HG03060 (cell line): Measurements from ENCODE around the gene HSPA2.

Source experiments
- ATAC-seq: cut with Tn5 transposase; IDR thresholded peaks from one replicate; pipeline ENCODE4 v1.9.1; 2021; ENCODE audit warnings: low read depth, moderate number of reproducible peaks; ENCODE audit not compliant: unreplicated experiment

Gene HSPA2

DNA sequence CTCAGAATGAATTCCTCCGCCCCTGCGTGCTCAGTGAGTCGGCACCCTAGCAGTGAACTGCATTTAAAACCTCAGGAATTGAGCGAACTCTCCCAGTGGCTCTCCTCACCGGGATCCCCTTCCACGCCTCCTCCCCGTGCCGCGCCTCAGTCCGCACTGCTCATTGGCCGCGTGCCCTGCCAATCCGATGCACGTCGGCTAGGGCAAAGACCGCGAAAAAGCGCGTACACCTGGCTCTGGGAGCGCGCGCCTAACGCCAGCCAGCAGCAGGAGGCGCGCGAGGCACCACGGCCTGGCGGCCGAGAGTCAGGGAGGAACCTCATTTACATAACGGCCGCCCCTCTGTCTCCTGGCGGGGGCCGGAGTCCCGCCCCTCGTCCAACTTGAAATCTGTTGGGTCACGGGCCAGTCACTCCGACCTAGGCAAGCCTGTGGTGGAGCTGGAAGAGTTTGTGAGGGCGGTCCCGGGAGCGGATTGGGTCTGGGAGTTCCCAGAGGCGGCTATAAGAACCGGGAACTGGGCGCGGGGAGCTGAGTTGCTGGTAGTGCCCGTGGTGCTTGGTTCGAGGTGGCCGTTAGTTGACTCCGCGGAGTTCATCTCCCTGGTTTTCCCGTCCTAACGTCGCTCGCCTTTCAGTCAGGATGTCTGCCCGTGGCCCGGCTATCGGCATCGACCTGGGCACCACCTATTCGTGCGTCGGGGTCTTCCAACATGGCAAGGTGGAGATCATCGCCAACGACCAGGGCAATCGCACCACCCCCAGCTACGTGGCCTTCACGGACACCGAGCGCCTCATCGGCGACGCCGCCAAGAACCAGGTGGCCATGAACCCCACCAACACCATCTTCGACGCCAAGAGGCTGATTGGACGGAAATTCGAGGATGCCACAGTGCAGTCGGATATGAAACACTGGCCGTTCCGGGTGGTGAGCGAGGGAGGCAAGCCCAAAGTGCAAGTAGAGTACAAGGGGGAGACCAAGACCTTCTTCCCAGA is at the start of gene HSPA2:
Gene HSPA2 (plus strand): TSS at position 534 of the 995 bp plus-strand sequence. CDS start 109 bp downstream, at position 643.
- ATAC-seq: peak; percentile 87

DNA sequence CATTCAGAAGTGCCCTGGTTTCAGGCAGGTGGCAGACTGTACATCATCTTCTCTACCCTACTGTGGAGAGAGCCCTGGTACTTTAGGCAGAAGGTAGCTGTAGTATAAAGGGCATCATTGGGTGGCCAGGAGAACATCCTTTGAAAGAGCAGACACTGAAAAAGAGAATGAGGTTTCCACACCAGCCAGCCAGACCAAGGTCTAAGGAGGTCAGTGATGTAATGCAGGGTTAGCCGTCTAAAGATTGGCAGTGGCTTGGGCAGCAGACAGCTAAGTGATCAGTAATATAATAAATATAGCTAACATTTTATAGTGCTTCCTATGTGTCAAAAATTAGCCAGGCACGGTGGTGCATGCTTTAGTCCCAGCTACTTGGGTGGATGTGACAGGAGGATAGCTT is 48.9 kb upstream of the HSPA2 start:
- ATAC-seq: no peak

DNA sequence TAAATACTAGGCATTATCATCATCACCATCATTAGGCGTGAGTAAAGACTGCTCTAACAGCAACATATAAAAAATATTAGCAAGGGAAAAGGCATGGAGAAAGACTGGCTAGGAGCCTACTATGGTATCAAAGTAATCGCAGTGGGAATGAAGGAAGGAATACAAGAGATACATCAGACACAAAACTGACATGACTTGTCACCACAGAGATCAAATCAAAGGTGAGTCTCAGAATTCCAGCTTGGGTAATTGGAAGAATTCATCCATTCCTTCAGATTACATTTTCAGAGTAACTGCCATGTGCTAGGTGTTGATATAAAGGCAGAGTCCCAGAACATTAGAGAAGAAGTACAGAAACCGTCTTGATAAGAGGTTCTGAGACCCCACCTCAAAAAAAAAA is 47.1 kb upstream of the HSPA2 start:
- ATAC-seq: no peak

DNA sequence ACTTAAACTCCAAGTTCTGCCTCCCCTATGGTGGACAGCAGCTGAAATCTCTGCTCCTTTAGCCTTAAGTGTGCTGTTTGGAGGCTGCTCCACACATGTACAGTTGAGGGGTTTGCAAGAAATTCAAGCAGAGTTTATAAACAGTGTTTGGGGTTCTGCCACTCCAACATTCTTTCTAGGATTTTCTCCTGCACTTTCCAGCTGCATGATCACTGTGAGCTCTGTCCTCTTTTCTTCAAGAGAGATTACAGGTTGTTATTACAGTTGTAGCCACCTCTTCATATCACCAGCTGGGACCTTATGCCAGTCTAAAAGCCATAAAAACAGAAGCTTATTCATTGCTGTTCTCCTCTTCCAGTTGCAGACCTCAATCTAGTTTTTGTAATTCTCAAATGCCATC is 45.3 kb upstream of the HSPA2 start:
- no peak for ATAC-seq

DNA sequence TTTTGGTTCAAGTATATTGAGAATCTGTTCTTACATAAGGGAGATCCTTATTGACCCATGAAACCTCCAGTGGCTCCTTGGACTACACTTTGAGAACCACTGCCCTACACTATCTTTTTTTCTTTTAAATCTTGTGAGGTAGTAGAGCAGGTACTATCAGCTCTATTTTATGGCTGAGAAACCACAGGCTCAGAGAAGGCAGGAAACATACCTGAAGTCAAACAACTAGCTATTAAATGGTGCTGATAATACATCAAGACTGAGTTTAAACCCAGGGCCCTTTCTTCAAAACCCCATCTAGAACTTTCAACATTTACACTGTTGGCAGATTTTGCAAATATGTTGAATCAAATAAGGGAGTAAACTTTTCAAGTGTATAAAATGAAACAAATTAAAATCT is 43.8 kb upstream of the HSPA2 start:
- no peak for ATAC-seq

DNA sequence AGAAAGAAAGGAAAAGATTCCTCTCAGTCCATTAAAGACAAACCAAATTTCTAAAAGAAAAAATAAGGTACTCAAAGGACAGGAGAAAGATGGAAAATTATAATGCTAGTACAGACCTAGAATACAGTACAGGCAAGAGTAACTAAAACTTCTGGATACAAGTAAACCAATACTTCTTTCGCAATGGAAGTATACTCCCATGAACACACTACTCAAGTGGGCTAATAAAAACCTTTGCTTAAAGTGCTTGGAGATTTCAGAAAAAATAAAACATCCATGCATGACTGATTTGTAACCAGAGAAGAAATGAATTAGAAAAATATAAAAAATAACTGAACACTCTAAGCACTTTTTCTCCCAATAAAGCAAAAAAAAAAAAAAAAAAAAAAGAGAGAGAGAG is 40.5 kb upstream of the HSPA2 start:
- ATAC-seq: no peak

DNA sequence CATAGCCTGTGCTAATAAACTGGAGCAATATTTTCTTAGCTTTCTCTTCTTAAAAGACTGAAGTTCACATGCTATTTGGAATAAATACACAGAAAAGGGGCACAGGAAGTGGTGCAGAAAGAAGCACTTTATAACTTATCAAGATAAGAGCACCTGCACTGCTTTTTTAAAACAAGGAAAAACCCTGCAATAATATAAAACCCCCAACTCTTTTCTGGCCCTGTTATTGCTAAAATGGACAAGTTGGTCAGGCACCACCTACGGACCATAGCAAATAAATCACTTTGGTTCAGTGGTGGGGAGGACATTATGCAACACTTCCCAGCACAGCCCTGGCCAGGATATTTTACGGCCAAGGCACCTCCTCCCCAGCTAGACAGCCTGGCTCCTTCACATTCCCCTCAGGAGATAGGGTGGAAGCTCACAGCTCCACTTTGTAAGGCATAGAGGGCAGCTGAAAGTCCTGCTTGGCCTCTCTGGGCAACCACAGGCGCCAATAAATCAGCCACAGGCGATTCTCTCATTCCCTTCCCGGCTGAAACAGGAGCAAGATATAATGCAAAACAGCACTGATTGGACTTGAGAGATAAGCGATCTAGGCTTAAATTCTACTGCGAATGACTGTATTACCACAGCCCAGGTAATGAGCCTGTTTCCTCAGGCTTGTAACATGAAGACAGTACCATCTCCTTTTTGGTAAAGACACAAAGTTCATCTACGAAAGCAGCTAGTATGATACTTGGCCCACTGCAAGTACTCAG is 39.0 kb upstream of the HSPA2 start:
- no peak for ATAC-seq

DNA sequence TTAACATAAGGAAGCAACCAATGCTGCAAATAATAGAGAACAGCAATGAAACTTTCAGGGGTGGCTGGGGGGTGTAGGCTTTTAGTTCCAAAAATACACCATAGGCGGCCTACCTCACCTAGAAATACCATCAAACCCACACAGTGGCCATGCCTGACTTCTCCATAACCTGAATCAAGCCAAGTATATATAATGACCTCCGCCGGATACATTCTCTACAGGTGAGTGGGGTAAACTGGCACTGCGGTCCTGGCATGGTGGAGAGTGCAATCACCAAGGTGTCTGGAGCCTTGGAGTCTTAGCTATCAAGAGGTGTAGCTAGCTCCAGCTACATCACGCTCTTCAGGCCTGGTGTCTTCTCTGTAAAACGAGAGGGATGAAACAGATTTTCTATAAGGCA is 38.1 kb upstream of the HSPA2 start:
- no peak for ATAC-seq

DNA sequence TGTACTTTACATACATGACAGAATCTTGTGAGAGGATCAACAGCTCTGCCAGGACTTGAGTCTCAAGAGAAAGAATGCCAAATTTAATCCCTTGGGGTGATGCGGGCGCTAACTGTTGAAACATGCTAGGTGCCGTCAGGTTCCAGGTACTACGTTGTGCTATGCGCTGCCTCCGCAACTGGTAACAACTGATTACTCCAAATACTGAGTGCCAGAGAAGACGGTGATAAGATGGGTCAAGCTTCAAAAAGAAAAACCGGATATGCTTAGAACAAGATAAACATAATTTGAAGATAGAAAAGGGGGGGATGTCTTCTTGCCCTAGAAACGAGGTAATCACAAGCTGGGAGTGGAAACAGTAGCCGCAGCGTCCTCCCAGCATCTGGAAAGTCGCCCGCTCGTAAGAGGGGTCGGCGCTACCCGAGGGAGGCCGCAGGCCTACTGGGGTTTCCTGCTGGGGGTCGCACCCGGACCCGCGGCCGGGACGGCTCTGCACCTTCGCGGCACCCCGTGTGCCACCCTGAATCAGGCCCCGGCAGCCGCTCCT is 37.6 kb upstream of the HSPA2 start:
- no peak for ATAC-seq

DNA sequence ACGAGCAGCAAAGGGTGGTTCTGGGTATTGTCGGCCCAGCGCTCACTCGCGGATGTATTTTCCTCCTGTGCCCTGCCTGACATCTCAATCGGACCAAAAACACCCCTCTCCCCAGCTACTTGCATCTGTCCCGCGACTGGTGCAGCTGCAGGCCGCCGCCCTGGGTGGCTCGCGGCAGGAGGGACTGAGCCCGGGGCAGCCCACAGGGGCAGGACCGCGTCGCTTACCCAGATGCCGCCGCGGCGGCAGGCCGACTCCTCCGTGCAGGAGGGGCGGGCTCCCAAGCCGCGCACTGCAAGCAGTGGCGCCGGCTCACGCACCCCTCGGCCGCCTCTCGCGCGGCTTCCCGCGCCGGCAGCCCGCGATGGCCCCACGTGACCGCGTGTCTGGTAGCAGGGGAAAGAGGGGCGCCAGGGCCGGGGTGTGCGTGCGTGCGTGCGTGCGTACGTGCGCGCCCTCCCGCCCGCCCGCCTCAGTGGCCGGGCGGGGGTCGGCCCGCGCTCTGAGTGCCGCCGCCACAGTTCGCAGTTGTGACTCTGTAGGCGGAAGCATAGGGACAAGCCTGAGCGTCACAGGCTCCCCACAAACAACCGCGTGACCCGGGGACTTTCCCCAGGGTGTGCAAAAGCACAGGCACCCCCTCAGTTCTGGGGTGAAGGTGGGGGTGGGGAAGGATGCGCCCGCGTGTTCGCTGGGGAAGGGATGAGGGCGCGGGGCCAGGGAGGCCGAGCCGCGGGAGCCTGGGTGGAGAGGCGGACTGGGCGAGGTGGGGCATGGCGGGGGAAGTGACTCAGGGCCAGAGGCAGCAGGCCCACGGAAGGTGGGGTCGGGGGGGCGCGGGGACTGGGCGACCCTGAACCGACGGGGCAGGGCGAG is 36.9 kb upstream of the HSPA2 start, which contains the start of gene ZBTB25:
Gene ZBTB25 (minus strand): TSS at position 405 of the 876 bp plus-strand sequence. CDS start 13,305 bp downstream, outside the sequence.
- peak; percentile 53 for ATAC-seq

DNA sequence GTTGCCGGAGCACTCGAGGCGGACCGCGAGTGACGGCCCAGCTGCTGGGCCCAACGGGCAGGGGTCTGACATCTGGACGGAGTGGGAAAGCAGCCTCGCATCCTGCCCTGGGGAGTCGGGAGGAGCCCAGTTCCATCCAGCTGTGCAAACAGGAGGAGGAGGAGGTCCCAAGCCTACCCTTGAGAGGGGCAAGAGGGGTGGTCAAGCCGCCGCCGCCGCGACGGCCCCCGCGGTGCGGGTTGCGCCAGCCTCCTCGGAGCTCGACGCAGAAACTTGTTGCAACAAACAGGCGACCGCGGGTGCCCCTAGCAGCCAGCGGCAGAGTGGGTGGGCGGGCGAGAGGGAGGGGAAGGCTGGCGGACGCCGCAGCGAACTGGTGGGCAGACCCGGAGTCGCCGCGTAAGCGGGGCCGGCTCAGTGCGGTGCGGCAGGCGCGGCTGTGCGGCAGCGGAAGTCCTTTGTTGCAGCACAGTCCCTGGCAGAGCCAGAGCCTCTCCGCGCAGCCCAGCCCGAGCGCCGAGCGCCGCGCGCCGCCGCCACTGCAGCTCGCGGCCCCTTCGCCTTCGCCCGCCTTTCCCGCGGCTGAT is 36.1 kb upstream of the HSPA2 start, which contains the start of gene ZBTB1:
Gene ZBTB1 (plus strand): TSS at position 461 of the 587 bp plus-strand sequence. CDS start 16,735 bp downstream, outside the sequence.
- ATAC-seq: no peak

DNA sequence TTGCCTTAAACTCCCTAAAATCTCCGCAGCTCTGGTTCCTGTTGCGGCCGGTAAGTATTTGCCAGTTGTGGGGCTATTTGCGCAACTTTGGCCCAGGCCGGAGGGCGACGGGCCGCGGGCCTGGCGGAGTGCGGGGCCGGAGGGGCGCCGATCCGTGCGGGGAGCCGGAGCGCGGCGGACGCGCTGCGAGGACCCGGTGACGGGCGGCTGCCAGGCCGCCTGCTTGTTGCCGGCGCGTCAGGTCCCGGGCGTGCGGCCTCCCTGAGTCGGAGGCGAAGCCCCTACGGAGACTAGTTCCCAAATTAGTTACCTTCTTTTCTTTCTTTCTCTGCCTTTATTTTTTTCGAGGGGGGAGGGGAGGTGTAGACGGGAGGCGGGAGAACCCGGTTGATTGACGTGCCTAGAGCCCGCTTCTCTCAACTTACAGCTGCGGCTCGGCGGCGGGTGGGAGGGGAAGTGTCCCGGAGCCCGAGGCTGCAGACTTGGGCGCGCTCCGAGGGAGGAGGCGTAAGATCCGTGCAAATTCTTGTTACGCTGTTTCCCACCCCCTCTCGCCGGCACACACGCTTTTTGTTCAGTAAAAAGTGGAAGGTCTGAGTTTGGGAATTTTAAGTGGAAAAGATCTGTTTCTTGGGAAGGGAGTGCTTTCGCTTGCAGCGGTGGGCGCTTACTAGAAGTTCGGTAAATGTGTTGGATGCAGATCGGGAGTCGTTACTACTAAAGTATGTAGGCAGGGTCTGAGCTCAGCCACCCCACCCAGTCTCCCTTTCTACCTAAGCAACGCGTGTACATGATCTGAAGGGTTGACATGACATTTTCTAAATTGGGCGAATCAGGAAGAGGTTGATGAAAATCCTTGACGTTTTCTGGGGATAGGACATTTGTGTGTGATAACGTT is 35.4 kb upstream of the HSPA2 start:
- no peak for ATAC-seq

DNA sequence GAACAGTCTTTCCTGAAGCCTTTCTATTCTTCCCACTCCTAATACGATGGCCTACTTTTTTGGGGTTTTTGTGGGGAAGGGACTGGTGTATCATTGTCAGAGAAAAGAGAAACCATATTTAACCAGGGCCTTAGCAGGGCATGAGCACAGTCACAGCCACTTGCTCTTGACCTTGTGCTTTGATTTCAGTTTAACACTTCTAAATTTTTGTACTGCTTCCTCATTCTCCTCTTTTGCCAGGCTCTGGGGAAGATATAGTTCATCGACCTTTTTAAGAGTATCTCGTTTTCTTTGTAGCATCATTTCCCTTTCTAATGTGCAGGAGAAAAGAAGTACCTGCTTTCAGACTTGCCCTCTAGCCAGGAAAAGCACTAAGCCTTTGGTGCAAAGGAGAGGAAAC is 33.8 kb upstream of the HSPA2 start:
- no peak for ATAC-seq

DNA sequence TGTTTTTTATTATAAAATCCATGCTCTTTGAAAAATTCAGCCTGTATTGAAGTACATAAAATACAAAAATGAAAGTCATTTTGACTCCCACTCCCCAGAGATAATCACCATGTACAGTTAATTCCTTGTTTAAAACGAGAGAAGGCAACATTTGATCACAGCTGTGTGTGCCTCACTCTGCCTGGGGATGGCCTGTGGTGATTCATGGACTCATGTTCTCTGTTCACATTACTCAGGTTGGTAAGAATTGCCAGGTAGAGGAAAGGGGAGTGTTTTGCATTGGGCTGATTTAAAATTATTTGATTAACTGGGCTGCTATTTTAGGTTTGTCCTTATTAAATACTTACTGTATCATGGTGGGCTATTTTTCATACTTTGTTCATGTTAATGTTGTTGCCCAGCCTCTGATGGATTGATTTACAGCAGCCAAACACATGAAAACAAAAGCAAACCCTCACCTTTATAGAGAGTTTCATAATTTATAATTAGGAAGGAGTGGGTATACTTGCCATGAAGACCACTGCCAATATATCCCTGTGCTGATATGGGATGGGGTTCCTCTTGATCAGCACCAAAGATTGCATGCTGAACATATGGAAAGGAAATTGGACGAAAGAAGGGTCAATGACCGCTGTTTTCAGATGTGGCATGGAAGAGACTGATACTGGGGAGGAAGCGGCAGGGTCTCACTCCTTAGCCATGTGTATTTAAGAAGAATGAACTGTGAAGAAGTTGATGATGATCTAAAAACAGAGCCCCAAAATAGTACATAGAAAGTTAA is 33.0 kb upstream of the HSPA2 start:
- no peak for ATAC-seq

DNA sequence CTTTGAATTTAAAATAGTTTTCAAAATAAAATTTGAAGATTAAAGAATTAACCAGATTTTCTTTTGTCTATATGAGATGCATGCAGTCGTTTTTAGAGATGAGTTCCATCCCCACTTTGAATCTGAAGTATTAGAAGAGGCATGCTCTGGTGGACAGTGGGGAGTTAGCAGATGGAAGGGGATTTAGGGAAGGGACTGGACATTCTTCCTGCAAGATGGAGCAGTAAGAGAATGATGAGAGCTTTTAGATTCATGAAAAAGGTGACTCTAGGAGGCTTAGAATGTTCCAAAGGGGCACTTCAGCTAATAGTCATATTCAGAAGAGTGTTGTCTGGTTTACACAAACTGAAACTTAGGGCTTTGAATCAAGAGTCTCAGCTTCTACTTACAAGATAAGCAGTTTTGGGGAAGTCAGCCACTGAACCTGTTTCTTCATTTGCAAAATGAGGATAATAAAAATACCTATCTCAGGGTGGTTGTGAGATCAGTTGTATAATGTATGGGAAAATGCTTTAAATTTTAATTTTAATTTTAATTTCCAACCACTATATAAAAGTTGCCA is 32.2 kb upstream of the HSPA2 start:
- ATAC-seq: no peak

DNA sequence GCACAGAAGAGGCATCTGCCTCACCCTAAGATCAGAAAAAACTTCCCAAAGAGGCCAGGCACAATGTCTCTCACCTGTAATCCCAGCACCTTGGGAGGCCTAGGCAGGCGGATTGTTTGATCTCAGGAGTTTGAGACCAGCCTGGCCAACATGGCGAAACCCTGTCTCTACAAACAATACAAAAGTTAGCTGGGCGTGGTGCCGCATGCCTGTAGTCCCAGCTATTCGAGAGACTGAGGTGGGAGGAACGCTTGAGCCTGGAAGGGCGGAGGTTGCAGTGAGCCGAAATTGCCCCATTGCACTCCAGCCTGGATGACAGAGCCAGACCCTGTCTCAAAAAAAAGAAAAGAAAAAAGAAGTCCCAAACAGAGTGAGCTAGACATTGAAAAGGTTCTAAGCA is 31.5 kb upstream of the HSPA2 start:
- ATAC-seq: no peak

DNA sequence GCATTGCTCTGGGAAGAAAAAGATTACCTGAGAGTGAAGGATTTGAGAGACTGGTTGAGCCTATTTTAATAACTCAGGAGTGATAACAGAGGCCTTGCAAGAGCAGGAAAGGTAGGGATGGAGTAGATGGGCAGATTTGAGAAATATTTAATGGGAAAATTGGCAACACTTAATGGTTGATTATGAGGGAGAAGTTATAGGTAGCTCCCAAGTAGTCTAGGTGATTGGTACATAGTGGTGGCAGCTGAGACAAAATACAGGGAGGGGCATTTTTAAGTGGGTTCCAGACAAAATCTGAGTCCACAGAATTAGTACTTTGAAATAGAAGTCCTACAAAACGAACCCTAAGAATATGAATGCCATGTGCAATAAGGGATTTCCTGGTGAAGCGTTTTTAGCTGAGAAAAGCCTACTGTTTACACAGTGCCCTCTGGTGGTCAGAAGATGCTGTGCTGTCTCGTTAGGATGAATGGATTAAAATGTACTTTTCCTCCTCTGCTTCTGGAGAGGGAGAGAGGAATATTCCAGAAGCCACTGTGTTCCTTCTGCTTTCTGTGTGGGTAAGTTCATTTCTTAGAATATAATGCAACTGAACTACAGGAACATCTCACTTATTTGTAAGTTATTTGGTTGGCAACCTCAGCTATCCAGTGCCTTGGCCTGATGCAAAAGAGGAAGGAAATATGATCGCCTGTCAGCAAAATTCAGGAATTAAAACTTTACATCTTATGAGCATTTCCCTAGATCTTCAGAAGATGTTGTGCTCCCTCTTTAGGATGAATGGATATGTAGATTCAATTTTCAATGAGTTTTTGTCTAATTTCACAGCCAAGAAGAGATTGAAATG is 29.5 kb upstream of the HSPA2 start:
- no peak for ATAC-seq
